GM12875 (cell line): ENCODE data around the gene KRT35.
A peak's percentile ranks its signal among the peaks of the same experiment; 100 is the strongest.

Experiments
- H3K4me3 ChIP-seq: one replicate; pipeline ENCODE4 v1.5.1; 2011; ENCODE audit warnings: low read depth, low read length, control low read depth
- TF ChIP-seq, protein P1 (sequence below): IDR thresholded peaks from 2 replicates; pipeline ENCODE4 v1.5.1; 2011; ENCODE audit warnings: low read depth, mild to moderate bottlenecking, control low read depth, inconsistent platforms, low read length, moderate library complexity, borderline replicate concordance; ENCODE audit not compliant: insufficient read depth

Gene KRT35

GRCh38 chr17:41486809-41487530 lies 6.0 kb upstream of the KRT35 start:
- TF ChIP-seq, protein P1, sequence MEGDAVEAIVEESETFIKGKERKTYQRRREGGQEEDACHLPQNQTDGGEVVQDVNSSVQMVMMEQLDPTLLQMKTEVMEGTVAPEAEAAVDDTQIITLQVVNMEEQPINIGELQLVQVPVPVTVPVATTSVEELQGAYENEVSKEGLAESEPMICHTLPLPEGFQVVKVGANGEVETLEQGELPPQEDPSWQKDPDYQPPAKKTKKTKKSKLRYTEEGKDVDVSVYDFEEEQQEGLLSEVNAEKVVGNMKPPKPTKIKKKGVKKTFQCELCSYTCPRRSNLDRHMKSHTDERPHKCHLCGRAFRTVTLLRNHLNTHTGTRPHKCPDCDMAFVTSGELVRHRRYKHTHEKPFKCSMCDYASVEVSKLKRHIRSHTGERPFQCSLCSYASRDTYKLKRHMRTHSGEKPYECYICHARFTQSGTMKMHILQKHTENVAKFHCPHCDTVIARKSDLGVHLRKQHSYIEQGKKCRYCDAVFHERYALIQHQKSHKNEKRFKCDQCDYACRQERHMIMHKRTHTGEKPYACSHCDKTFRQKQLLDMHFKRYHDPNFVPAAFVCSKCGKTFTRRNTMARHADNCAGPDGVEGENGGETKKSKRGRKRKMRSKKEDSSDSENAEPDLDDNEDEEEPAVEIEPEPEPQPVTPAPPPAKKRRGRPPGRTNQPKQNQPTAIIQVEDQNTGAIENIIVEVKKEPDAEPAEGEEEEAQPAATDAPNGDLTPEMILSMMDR = peak; percentile 75
- no peak overlapping the region for H3K4me3 ChIP-seq

- no peak overlapping the region for H3K4me3 ChIP-seq
- TF ChIP-seq, protein P1 = no peak
These were observed 5.4 kb upstream of the KRT35 start for GRCh38 chr17:41486316-41486715.

DNA sequence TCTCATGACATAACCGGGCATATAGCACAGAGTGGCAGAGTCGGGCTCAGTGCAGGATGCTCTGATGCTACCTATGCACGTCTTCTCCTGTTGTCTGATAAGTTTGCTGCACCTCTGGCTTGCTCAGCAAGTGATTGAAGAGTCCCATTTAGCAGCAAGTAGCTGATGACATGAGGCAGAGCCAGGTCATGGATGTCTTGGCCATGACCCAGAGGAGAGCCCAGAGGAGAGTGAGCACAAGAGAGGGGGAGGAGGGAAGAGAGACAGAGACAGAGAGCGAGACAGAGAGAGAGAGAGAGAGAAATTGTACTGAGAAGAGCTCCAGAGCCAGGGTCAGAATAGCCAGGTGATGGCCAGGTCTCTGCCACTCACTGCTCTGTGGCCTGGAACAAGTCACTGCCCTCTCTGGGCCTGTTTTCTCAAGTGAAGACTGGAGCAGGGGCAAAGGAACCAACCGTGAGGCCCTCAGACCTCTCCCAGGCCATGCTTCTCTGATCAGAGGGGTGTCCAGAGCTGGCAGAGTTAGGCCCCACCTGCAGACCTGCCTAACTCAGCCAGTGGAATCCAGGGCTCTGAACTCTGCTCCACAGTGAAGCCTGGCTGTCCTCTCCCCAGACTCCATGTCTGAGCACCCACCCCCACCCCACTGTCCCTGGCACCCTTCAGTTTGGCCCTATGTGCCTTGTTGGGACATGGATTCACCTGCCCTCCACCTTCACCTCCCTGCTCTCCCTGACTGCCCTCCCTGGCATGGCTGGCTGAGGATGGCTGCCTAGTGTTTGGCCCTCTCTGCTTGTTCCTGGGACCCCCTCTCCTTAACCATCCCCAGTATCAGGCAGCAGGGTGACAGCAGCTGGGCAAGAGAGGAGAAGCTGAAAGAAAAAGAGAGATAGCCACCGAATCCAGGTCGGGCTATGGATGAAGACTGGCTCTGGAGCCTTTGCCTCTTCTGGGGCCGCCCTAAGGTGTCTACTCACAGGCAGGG lies 4.3 kb upstream of the KRT35 start:
- TF ChIP-seq, protein P1 = no peak

GRCh38 chr17:41483991-41484826 lies 3.3 kb upstream of the KRT35 start:
- TF ChIP-seq, protein P1 = no peak
- no peak overlapping the region for H3K4me3 ChIP-seq

More for the DNA sequence above, 4.3 kb upstream of the KRT35 start:
- H3K4me3 ChIP-seq = no peak overlapping the region

DNA sequence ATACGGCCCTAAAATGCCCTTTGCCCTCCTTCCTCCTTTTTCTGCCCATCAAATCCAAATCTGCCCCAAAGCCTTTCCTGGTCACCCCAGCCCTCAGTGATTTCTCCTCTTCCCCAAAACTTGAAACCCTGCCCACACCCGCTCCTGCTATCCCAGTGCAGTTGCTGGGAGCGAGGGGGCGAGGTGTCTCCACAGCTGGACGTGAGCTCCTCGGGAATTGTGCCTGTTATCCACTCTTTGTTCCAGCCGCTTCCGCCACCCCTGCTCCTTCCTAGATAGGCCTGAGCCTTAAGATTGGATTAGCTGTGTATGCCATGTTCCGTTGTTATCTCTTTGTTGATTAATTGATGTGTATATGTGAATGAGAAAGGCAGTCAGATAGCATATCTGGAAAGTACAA lies 2.6 kb upstream of the KRT35 start:
- TF ChIP-seq, protein P1 = no peak
- H3K4me3 ChIP-seq = no peak overlapping the region

GRCh38 chr17:41480581-41480980 lies 370 bp downstream of the KRT35 start:
- TF ChIP-seq, protein P1 = no peak
- no peak overlapping the region for H3K4me3 ChIP-seq
